Measurements from ENCODE around the gene GPC4.

The GPC4 gene

DNA sequence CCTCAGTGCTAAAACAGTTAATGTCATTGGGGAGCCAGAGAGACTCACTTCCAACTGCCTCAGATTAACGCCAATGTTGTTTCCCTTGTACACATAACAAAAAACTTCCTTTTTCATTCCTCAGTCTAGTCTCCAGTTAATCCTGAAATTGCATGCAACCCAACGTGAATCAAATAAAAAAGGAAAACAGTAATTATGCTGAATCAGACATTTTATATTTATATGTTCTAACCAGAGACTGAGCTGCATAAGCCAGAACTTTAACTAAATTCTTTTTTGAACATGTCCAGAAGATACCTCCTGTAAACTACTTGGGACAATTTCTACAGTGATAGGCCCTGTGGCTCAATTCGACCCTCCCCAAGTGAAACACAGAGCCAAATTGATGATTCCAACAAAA lies 4.7 kb downstream of the GPC4 start:
- Histone ChIP-seq H3K36me3 (ENCODE audit: control insufficient read depth, insufficient read depth, low read length) (no peaks in the 10 kb centered on the region), H3K4me1 (ENCODE audit: control insufficient read depth, insufficient read depth, low read length) (no peaks in the 10 kb centered on the region), H3K27ac (ENCODE audit: low read length) (no peak overlapping the region), H3K27me3 (ENCODE audit: control insufficient read depth, insufficient read depth, low read length) (no peaks in the 10 kb centered on the region), H3K4me3 (ENCODE audit: low read length) (no peak overlapping the region), H3K9me3 (ENCODE audit: control insufficient read depth, insufficient read depth, low read length) (no peaks in the 10 kb centered on the region)
- DNase-seq (ENCODE audit: low read depth, low spot score): no peak
- no CpG with 5 or more reads among the region's 3 CpGs for WGBS (ENCODE audit: insufficient coverage, insufficient read length)

DNA sequence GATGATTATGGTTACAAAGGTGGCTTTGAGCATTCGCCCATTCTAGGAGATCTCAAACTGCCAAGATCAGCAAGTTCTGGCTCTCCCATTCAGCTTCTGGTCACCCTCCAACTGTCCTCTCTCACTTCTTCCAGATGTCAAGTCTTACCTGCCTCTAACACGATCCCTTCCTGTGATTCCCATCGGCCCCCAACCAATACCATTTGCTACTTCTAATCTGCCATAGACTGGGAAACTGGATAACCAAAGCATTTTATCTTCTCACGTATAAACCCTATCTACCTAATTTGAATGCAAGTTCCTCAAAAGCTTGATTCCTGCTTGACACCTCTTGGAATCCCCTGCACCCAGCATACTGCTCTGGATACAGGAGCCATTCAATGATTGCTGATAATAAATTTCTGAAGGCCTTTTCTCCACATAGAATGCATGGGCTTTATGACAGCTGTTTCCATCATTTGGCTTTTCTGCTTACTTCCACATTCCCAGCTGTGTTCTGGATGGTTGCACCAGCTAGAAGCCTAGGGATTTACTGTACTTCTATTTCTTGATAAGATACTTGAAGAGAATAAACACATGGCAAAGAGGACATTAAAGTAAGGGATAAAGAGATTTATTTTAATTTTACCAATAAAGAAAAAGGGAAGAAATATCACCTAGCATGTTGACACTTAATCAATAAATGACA lies 9.6 kb downstream of the GPC4 start:
- WGBS (ENCODE audit: insufficient coverage, insufficient read length): no CpG with 5 or more reads among the region's 4 CpGs
- H3K27ac ChIP-seq (ENCODE audit: low read length): no peak overlapping the region
- no peaks in the 10 kb centered on the region for H3K9me3 ChIP-seq (ENCODE audit: control insufficient read depth, insufficient read depth, low read length)
- no peaks in the 10 kb centered on the region for H3K27me3 ChIP-seq (ENCODE audit: control insufficient read depth, insufficient read depth, low read length)
- H3K36me3 ChIP-seq (ENCODE audit: control insufficient read depth, insufficient read depth, low read length): 0 out of 2 replicates have a peak, but pooled peaks cover 2% of the 10 kb centered on the region
- H3K4me3 ChIP-seq (ENCODE audit: low read length): no peak overlapping the region
- H3K4me1 ChIP-seq (ENCODE audit: control insufficient read depth, insufficient read depth, low read length): no peaks in the 10 kb centered on the region
- DNase-seq (ENCODE audit: low read depth, low spot score): no peak

DNA sequence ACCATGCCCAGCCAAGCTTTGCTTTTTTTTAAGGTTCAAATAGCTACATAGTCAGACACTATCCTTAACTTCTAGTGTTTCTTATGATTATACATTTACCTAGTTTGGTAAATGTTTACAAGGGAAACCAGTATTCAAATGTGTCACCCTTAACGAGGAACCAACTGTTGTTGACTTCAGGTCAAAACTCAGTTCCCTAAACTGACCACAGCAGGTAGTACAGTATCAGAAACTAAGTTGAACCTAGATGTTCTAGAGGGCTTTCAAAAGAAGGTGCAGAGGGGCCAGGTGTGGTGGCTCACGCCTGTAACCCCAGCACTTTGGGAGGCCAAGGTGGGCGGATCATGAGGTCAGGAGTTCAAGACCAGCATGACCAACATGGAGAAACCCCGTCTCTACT lies 11.3 kb downstream of the GPC4 start:
- no peak for DNase-seq (ENCODE audit: low read depth, low spot score)
- no peaks in the 10 kb centered on the region for H3K27me3 ChIP-seq (ENCODE audit: control insufficient read depth, insufficient read depth, low read length)
- H3K4me3 ChIP-seq (ENCODE audit: low read length): no peak overlapping the region
- H3K27ac ChIP-seq (ENCODE audit: low read length): no peak overlapping the region
- WGBS (ENCODE audit: insufficient coverage, insufficient read length): no CpG with 5 or more reads among the region's 4 CpGs
- 0 out of 2 replicates have a peak, but pooled peaks cover 2% of the 10 kb centered on the region for H3K36me3 ChIP-seq (ENCODE audit: control insufficient read depth, insufficient read depth, low read length)
- H3K9me3 ChIP-seq (ENCODE audit: control insufficient read depth, insufficient read depth, low read length): no peaks in the 10 kb centered on the region
- no peaks in the 10 kb centered on the region for H3K4me1 ChIP-seq (ENCODE audit: control insufficient read depth, insufficient read depth, low read length)

DNA sequence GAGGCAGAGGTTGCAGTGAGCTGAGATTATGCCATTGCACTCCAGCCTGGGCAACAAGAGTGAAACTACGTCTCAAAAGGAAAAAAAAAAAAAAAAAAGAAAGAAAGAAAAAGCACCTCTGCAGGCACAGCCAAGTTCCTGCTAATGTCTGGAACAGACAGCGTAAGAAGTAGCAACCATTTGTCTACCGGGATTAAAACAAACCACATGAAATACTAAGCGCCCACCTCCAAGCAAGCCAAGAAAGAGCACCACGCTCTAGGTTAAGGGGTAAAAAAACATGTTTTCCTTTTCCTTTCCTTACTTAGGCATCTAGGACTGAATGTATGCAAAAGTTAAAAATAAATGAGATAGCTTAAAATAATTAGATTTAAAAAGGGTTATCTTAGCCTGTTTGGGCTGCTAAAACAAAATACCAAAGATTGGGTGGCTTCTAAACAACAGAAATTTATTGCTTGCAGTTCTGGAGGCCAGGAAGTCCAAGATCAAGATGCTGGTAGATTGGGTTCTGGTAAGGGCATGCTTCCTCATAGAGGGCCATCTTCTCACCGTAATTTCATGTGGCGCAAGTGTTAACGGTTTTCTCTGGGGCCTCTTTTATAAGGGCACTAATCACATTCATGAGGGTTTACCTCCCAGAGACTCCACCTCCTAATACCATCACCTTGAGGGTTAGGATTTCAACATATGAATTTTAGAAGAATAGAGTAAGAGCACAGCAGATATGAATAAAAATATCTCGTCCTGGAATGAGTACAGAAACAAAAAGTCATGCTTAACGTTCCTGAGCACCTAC lies 12.3 kb downstream of the GPC4 start:
- Histone ChIP-seq H3K36me3 (ENCODE audit: control insufficient read depth, insufficient read depth, low read length) (0 out of 2 replicates have a peak, but pooled peaks cover 2% of the 10 kb centered on the region), H3K4me1 (ENCODE audit: control insufficient read depth, insufficient read depth, low read length) (no peaks in the 10 kb centered on the region), H3K4me3 (ENCODE audit: low read length) (no peak overlapping the region), H3K9me3 (ENCODE audit: control insufficient read depth, insufficient read depth, low read length) (no peaks in the 10 kb centered on the region), H3K27ac (ENCODE audit: low read length) (no peak overlapping the region), H3K27me3 (ENCODE audit: control insufficient read depth, insufficient read depth, low read length) (no peaks in the 10 kb centered on the region)
- no peak for DNase-seq (ENCODE audit: low read depth, low spot score)
- no CpG with 5 or more reads among the region's 10 CpGs for WGBS (ENCODE audit: insufficient coverage, insufficient read length)

DNA sequence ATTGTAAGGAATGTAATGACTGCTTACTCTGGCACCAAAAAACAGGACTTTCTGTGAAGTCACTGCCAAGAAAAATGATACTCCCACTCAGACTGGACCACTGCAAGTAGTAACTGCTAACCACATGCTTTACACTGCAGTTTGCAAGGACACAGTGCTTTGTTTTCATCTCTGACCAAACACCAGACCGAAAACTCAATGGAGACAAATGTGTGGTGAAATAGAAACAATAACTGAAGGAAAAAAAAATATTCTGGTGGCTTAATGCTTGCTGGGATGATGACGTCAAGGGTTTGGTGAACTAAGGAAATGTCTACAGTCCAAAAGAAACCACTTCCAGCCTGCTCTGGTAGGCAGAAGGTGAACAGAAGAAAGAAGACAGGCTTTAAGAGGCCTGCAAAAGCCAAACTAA lies 13.2 kb downstream of the GPC4 start:
- H3K9me3 ChIP-seq (ENCODE audit: control insufficient read depth, insufficient read depth, low read length): no peaks in the 10 kb centered on the region
- H3K36me3 ChIP-seq (ENCODE audit: control insufficient read depth, insufficient read depth, low read length): 0 out of 2 replicates have a peak, but pooled peaks cover 2% of the 10 kb centered on the region
- no CpG with 5 or more reads among the region's 2 CpGs for WGBS (ENCODE audit: insufficient coverage, insufficient read length)
- H3K27ac ChIP-seq (ENCODE audit: low read length): no peak overlapping the region
- no peak for DNase-seq (ENCODE audit: low read depth, low spot score)
- H3K4me1 ChIP-seq (ENCODE audit: control insufficient read depth, insufficient read depth, low read length): no peaks in the 10 kb centered on the region
- no peak overlapping the region for H3K4me3 ChIP-seq (ENCODE audit: low read length)
- no peaks in the 10 kb centered on the region for H3K27me3 ChIP-seq (ENCODE audit: control insufficient read depth, insufficient read depth, low read length)

DNA sequence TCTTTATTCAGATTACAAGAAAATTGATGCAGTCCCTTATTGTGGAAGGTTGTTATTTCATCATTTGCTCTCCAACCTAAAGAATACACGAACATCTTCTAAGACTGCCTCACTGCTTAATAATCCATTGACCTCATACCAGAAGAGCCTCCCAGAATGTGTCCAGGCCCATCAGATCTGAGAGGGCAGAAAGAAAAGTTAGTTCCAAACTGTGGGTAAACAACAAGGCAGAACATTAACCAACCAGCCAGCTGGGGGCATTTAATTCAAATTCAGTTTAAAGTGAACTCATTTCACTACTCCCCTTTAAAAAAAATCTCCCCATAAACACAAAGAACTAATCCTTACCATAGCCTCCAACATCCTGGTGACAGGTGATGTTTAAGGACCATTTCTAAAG lies 13.8 kb downstream of the GPC4 start:
- no peak overlapping the region for H3K4me3 ChIP-seq (ENCODE audit: low read length)
- no peaks in the 10 kb centered on the region for H3K27me3 ChIP-seq (ENCODE audit: control insufficient read depth, insufficient read depth, low read length)
- DNase-seq (ENCODE audit: low read depth, low spot score): no peak
- H3K27ac ChIP-seq (ENCODE audit: low read length): no peak overlapping the region
- no peaks in the 10 kb centered on the region for H3K4me1 ChIP-seq (ENCODE audit: control insufficient read depth, insufficient read depth, low read length)
- H3K36me3 ChIP-seq (ENCODE audit: control insufficient read depth, insufficient read depth, low read length): 0 out of 2 replicates have a peak, but pooled peaks cover 2% of the 10 kb centered on the region
- no peaks in the 10 kb centered on the region for H3K9me3 ChIP-seq (ENCODE audit: control insufficient read depth, insufficient read depth, low read length)
- no CpG with 5 or more reads among the region's 1 CpG for WGBS (ENCODE audit: insufficient coverage, insufficient read length)

DNA sequence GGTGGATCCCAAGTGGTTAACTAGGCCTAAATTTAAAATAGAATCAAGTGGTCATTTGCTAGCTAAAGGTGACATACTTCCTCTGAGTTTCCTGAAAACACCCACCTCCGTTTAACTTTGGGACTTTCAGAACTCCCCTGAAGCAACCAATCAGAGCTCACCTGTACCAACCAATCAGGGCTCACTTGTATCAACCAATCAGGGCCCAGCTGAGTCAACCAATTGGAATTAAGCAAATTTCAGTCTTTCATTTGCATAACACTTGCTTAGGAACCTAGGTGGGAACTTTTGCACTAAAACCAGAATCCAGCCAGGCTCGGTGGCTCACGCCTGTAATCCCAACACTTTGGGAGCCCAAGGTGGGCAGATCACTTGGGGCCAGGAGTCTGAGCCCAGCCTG lies 15.9 kb downstream of the GPC4 start:
- Histone ChIP-seq H3K36me3 (ENCODE audit: control insufficient read depth, insufficient read depth, low read length) (peaks cover 2% of the 10 kb centered on the region; the same call in 1 of the 2 replicates), H3K4me1 (ENCODE audit: control insufficient read depth, insufficient read depth, low read length) (no peaks in the 10 kb centered on the region), H3K9me3 (ENCODE audit: control insufficient read depth, insufficient read depth, low read length) (no peaks in the 10 kb centered on the region), H3K27ac (ENCODE audit: low read length) (no peak overlapping the region), H3K27me3 (ENCODE audit: control insufficient read depth, insufficient read depth, low read length) (no peaks in the 10 kb centered on the region), H3K4me3 (ENCODE audit: low read length) (no peak overlapping the region)
- no CpG with 5 or more reads among the region's 3 CpGs for WGBS (ENCODE audit: insufficient coverage, insufficient read length)
- DNase-seq (ENCODE audit: low read depth, low spot score): no peak

DNA sequence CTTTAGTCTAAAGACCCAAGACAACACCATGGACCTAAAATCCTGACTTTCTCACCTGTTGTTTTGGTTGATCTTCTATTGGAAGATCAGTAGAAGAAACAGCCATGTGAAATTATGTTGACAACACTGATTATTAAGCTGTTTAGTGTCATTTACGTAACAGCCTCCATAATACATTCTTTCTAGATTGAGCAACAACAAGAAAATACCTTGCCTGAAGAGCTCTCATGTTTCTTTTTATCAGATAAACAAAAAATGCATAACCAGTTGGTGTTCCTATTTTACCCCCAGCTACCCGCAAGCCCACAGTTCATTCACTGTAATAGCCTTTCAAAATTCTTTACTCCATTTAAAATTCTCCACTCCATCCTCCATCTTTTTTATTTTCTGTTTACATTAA lies 20.5 kb downstream of the GPC4 start:
- DNase-seq (ENCODE audit: low read depth, low spot score): no peak

DNA sequence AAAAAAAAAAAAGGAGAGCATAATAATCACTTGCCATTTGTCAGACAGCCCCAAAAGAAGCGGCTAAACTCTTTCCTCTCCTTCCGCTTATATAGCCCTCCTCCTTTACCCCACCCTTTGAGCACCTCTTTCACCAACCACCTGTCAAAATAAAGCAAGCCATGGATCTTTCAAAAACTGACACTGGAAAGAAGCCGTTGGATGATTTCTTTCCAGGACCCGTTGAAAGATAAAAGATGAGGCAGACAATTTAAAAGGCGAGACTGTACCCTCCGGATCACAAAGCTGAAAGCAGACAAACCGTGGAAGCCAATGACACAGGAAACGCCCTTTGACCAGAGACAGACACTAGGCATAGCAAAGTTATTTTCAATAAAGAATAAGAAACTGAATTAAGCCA lies 22.6 kb downstream of the GPC4 start:
- no peak overlapping the region for H3K4me3 ChIP-seq (ENCODE audit: low read length)
- no CpG with 5 or more reads among the region's 8 CpGs for WGBS (ENCODE audit: insufficient coverage, insufficient read length)
- DNase-seq (ENCODE audit: low read depth, low spot score): no peak
- H3K9me3 ChIP-seq (ENCODE audit: control insufficient read depth, insufficient read depth, low read length): no peaks in the 10 kb centered on the region
- H3K4me1 ChIP-seq (ENCODE audit: control insufficient read depth, insufficient read depth, low read length): no peaks in the 10 kb centered on the region
- H3K27ac ChIP-seq (ENCODE audit: low read length): no peak overlapping the region
- H3K27me3 ChIP-seq (ENCODE audit: control insufficient read depth, insufficient read depth, low read length): no peaks in the 10 kb centered on the region
- no peaks in the 10 kb centered on the region; the same call in 1 of the 2 replicates for H3K36me3 ChIP-seq (ENCODE audit: control insufficient read depth, insufficient read depth, low read length)

More for the DNA sequence above, 20.5 kb downstream of the GPC4 start:
- Histone ChIP-seq H3K36me3 (ENCODE audit: control insufficient read depth, insufficient read depth, low read length) (no peaks in the 10 kb centered on the region; the same call in 1 of the 2 replicates), H3K9me3 (ENCODE audit: control insufficient read depth, insufficient read depth, low read length) (no peaks in the 10 kb centered on the region), H3K27ac (ENCODE audit: low read length) (no peak overlapping the region), H3K4me1 (ENCODE audit: control insufficient read depth, insufficient read depth, low read length) (no peaks in the 10 kb centered on the region), H3K27me3 (ENCODE audit: control insufficient read depth, insufficient read depth, low read length) (no peaks in the 10 kb centered on the region), H3K4me3 (ENCODE audit: low read length) (no peak overlapping the region)
- no CpG with 5 or more reads among the region's 2 CpGs for WGBS (ENCODE audit: insufficient coverage, insufficient read length)

DNA sequence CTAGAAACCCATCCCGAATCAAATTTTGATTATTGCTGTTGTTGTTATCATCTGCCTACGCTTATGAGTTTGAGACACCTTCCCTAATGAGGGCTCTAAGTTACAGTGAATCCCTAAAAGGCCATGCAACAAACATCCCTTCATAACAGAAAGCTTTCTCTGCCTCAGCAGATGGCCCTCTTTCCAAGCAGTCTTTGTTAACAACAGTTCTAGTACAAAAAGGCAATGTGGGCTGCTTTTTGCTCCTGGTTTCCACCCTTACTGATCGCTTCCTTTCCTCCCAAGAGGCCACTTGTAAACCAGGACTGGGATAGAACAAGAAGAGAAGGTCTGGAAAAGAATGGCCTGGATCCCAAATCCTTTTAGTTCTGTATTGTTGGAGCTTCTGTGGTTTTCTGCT lies 24.2 kb downstream of the GPC4 start:
- DNase-seq (ENCODE audit: low read depth, low spot score): no peak
- Histone ChIP-seq H3K4me1 (ENCODE audit: control insufficient read depth, insufficient read depth, low read length) (no peaks in the 10 kb centered on the region), H3K27me3 (ENCODE audit: control insufficient read depth, insufficient read depth, low read length) (no peaks in the 10 kb centered on the region), H3K4me3 (ENCODE audit: low read length) (no peak overlapping the region), H3K9me3 (ENCODE audit: control insufficient read depth, insufficient read depth, low read length) (no peaks in the 10 kb centered on the region), H3K36me3 (ENCODE audit: control insufficient read depth, insufficient read depth, low read length) (no peaks in the 10 kb centered on the region; the same call in 1 of the 2 replicates), H3K27ac (ENCODE audit: low read length) (no peak overlapping the region)
- WGBS (ENCODE audit: insufficient coverage, insufficient read length): no CpG with 5 or more reads among the region's 3 CpGs

Data from iPS DF 6.9 (cell line).